HG03060 (cell line): Measurements from ENCODE around the gene TAS2R60.
"Not testable (repeated sequence)": the region's sequence is repeated elsewhere in the genome, so short reads cannot be mapped to it uniquely, and the experiment has no call there.

Source experiments
- ATAC-seq: cut with Tn5 transposase; IDR thresholded peaks from one replicate; pipeline ENCODE4 v1.9.1; 2021; ENCODE audit warnings: low read depth, moderate number of reproducible peaks; ENCODE audit not compliant: unreplicated experiment

Gene TAS2R60, protein sequence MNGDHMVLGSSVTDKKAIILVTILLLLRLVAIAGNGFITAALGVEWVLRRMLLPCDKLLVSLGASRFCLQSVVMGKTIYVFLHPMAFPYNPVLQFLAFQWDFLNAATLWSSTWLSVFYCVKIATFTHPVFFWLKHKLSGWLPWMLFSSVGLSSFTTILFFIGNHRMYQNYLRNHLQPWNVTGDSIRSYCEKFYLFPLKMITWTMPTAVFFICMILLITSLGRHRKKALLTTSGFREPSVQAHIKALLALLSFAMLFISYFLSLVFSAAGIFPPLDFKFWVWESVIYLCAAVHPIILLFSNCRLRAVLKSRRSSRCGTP

GRCh38 chr7:143443153-143443552 lies at the start of gene TAS2R60:
Gene TAS2R60, plus strand, starts transcription at chr7:143443453. Its CDS starts 0 bp downstream, at chr7:143443453.
- no peak for ATAC-seq

DNA sequence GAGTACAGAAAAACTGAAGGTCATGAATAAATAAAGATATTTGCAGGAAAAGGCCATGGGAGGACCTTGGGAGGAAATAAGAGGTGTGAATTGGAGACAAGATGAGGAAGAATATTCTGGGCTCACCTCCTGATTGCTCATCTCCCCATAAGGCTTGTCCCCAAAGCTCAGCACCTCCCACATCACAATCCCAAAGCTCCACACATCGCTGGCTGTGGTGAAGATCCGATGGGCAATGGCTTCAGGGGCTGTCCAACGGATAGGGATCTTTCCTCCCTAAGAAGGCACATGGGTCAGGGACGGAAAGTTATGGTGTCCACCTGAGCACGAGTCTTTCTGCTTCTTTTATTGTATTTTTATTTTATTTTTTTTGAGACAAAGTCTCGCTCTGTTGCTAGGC lies 49.2 kb upstream of the TAS2R60 start:
- no peak for ATAC-seq

GRCh38 chr7:143394777-143395176 lies 48.5 kb upstream of the TAS2R60 start:
- ATAC-seq = no peak

DNA sequence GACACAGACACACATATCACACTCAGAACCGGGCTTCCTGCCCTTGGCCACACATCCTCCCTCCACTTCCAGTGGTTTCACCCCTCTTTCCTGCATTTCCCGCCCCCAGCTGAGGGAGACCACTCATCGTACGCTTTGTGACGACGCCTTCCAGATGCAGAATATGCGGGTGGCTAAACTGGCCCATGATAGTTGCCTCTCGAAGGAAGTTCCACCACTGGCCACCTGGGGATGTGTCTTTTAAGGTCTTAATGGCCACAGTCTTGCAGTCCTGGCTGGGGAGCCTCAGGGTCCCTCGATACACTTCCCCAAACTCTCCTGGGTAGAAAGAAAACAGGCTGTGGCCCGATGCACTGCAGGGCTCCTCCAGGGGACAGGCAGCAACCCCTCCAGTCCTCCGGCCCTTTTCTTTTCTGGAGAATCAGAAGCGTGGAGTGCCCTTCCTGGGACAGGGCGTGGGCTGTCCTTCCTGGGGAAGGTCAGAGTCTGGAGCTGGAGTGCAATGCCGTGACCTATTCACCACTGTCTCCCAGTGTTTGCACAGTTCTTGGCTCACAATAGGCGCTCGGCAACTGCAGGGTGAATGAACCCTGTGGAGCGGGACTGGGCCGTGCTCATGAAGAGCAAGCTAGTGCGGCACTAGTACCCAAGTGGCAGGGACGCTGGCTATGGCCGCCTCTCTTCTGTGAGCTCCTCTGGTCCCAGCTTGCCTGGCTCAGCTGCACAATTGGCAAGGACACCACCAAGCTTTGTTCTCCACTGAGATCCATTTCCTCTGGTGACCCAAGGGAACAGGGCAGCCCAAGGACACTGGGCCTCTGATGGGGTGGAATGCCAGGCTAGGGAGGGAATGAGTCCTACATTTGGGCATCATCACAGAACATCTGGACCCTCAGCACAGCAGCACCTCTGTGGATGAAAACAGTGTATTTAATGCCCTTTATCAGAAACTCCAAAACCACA lies 47.8 kb upstream of the TAS2R60 start:
- no peak for ATAC-seq

DNA sequence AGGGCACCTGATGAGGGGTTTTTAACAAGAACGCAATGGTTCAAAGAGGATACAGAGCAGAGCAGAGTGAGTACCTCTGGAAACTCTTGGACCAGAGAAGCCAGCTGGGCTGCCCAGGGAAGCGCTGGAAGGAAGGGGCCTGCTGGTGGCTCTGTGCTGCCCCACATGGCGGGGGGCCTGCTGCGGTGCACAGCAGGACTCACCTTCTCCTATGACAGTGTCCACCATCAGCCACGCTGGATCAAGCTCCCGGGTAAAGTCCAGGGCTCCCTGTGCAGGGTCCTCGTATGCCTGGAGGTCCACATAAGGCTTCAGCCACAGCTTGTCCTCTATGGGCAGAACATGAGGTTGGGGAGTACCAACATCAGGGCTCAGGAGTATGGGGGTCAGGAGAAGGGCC lies 47.1 kb upstream of the TAS2R60 start:
- no peak for ATAC-seq

DNA sequence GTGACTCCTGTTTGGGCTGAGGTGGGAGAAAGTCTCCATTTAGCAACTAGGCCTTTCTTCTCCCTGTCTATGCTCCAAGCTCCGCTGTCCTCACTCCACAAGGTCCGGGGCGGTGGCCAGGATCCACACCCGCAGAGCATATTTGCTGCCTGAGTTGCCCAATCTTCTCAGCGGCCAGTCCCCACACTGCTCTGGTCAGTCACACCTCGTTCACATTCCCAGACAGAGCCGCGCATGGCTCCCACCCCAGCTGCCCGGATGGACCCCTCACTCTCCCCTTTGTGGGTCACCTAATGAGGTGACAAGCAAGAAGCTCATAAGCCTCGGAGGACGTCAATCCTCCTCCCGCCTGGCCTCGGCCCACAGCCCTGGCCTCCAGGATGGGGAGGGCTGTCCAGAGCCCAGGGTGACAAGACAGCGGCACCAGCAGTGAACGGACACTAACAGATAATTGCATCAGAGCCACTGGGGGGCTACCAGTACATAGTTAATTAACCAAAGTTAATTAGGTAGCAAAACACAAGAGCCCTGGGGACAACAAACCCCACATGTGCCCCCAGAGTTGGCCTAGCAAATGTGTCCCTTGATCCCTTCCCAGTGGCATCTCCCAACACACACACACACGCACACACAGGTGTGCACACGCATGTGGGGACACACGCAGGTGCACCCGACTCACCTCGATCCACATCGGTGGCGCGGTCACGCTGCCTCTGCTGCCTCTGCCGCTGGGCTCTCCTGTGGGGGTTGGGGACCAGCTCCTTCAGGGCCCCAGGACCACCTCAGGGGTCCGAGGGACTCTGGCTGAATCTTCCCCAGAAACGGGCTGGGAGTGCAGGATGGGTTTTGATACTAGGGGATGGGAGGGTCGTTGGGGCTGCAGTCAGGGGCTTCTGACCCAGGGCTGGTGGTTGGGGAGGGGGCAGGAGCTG lies 46.4 kb upstream of the TAS2R60 start:
- no peak for ATAC-seq

DNA sequence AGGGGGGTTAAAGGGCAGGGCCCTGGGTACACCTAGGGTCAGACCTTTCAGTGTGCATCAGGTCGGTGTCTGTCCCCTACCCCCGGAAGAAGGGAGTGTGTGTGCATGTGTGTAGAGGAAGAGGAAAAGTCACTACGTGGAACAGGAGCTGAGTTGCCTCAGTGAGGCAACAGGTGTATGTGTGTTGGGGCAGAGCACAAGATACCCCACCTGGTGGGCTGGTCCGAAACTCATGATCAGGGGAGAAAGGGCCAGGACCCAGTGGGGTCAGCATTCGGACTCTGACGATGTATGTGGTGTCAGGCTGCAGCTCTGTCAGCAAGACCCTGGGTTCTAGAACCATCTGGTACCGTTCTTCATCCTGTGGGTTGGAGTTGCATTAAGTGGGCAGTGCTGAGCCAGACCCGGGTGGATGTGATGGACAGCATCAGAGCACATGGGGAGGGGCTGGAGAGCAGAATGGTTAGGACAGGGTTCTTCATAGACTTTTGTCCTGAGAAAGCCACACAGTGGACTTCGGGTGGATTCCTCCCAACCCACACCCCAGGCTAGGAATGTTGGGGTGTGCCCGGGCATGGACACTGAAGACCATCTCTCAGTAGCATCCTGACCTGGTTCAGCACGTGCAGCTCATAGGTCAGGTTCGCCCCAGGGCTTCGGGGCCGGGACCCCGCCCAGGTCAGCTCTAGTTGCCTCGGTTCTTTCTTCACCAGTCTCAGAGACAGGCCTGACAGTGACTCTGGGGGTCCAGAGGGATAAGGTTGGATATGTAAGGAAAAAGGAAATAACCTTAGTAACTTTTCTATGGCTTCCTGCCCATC lies 45.3 kb upstream of the TAS2R60 start:
- ATAC-seq = no peak

GRCh38 chr7:143398616-143399015 lies 44.6 kb upstream of the TAS2R60 start:
- ATAC-seq = no peak

- ATAC-seq = no peak
Measured at GRCh38 chr7:143399151-143399550, 44.1 kb upstream of the TAS2R60 start.

DNA sequence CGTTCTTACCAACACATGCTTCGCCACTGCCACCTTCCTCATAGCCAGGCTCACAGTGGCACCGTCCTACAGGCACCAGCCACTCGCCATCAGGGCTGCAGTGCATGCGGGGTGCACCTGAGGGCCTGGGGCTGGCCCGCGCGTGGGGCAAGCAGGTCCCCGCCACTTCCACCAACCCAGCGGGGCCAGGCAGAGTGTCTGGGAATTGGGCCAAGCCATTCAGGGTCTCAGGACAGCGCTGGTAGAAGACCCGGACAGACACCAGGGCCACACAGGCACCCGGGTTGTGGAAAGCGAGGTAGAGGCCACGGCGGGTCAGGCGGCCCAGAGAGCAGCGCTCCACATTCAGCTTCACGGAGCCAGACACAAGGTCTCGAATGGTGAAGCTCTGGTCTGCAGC lies 43.6 kb upstream of the TAS2R60 start:
- ATAC-seq = no peak

- no peak for ATAC-seq
Measured at GRCh38 chr7:143401265-143401664, 42.0 kb upstream of the TAS2R60 start.

GRCh38 chr7:143402233-143402632 lies 41.0 kb upstream of the TAS2R60 start:
- not testable (repeated sequence) for ATAC-seq

- ATAC-seq = no peak
Measured at GRCh38 chr7:143405173-143406001, 37.9 kb upstream of the TAS2R60 start.

- no peak for ATAC-seq
Measured at GRCh38 chr7:143406002-143406357, 37.3 kb upstream of the TAS2R60 start.

DNA sequence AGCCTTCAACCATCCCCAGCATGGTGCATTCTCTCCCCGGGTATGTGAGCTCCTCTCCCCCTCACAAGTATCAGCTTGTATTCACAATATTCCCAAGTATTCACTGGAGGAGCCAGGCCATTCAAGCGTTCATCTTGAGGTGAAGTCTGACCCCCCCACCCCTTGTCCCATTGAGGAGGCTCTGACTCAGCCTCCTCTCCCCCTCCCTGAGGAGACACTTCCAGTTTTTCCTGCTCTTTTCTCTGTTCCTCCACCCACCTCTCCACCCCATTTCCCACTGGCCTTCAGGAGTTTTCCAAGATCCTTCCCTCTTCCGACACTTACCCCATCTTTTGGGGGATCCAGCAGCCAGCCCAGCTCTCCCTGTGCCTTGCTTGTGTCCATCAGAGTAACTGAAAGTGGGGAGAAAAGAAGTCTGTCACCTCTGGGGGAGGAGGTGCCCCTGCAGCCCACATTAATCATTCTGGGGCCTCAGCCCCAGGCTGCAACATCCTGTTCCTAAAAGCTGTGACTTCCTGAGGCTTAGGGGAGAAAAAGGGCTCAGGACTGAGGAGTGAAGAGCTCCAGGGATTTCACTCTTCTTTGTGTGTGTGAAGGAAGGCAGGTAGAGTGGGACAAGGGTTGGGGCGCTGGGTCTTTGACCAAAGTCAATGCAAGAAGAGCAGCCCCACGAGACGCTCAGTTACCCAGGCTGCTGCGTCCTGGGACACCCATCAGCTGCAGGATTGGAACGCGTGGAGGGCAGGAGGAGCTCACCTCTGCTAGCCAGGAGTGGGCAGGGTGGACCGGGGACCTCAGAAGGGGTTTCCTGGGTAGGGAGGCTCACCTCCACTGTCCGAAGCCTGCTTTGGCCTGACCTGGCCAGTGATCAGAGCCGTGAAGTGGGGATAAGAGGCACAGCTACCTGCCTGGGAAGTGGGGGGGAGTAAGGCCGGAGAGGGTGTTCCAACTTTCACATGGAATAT lies 35.7 kb upstream of the TAS2R60 start:
- ATAC-seq = no peak

GRCh38 chr7:143408252-143408685 lies 35.0 kb upstream of the TAS2R60 start:
- ATAC-seq = no peak

DNA sequence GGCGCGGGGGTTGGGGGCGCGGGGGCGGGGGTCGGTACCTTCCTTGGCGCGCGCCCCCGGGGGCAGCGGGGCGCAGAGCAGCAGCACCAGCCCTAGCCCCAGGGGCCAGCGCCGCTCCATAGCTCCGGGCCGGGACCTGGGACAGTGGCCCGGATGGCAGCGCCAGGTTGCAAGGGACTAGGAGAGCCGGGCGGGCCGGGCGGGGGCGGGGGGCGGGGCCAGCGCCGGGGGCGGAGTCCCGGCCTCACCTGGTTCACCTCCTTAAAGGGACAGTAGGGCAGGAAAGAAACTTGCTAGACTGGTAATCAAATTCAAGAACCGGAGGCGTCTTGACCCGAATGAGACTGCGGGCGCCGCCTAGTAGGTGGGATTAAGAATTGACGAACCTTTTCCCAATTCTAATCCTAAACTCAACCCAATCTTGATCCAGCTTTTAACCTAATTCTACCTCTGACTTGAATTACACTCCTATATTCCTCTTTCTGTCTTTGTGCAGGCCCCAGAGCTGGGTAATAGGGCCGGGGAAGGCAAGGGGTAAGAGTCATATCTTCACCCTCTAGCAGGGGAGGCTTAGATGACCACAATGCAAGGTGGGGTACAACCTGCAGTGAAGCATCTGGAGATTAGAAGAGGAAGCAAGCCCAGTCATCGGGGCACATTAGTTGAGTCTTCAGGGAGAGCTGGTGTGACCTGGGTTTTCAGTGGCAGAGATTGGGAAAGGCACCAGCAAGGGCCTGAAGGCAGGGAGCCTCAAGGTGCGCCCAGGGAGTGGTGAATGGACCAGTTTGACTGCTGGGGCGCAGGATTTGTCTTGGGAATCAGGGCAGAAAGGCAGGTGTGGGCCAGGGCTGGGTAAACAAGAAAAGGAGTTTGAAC lies 34.3 kb upstream of the TAS2R60 start, which contains the start of gene EPHA1:
EPHA1 (minus strand) TSS at position 171 of the 876 bp plus-strand sequence; CDS start at position 120, 51 bp downstream.
- no peak for ATAC-seq
